Superior temporal gyrus (tissue), 1 donor: ENCODE results near the gene TAS2R20.
"Not testable (repeated sequence)": the region's sequence is repeated elsewhere in the genome, so short reads cannot be mapped to it uniquely, and the experiment has no call there.

Source experiments
- DNase-seq: peaks from one replicate; pipeline ENCODE4 v3.0.0-alpha.2; 2016; ENCODE audit errors: extremely low spot score

Gene TAS2R20

GRCh38 chr12:10998204-10998603 lies at the start of gene TAS2R20:
Gene TAS2R20 (minus strand): TSS chr12:10998304. CDS start chr12:10997875, 429 bp downstream.
- no peak for DNase-seq

GRCh38 chr12:11041366-11041765 lies 43.3 kb upstream of the TAS2R20 start:
- DNase-seq, result not testable (repeated sequence)

GRCh38 chr12:11040162-11040561 lies 42.1 kb upstream of the TAS2R20 start:
- DNase-seq, result no peak

GRCh38 chr12:11039171-11039570 lies 41.1 kb upstream of the TAS2R20 start:
- DNase-seq, result no peak

- not testable (repeated sequence) for DNase-seq
These were observed 35.9 kb upstream of the TAS2R20 start for GRCh38 chr12:11033959-11034358.

- no peak for DNase-seq
These were observed 33.2 kb upstream of the TAS2R20 start, which contains the start of gene TAS2R31 for GRCh38 chr12:11031307-11031706. Gene TAS2R31 (minus strand): TSS chr12:11031407. CDS start chr12:11031335, 72 bp downstream.

- DNase-seq, result no peak
These were observed 28.0 kb upstream of the TAS2R20 start for GRCh38 chr12:11026118-11026517.

- no peak for DNase-seq
These were observed 25.3 kb upstream of the TAS2R20 start for GRCh38 chr12:11023387-11023786.

GRCh38 chr12:11022520-11022919 lies 24.4 kb upstream of the TAS2R20 start, which contains the start of gene TAS2R19:
Gene TAS2R19 (minus strand): TSS chr12:11022620. CDS start chr12:11022571, 49 bp downstream.
- no peak for DNase-seq

GRCh38 chr12:11016937-11017336 lies 18.8 kb upstream of the TAS2R20 start:
- peak; percentile 86 for DNase-seq

GRCh38 chr12:11015775-11016430 lies 17.8 kb upstream of the TAS2R20 start:
- no peak for DNase-seq

GRCh38 chr12:11014234-11014633 lies 16.1 kb upstream of the TAS2R20 start:
- DNase-seq, result no peak

- DNase-seq, result no peak
These were observed 9.5 kb upstream of the TAS2R20 start for GRCh38 chr12:11007608-11008007.

GRCh38 chr12:10994307-10994706 lies 3.8 kb downstream of the TAS2R20 start:
- no peak for DNase-seq

- DNase-seq, result no peak
These were observed 9.0 kb downstream of the TAS2R20 start for GRCh38 chr12:10989107-10989506.

GRCh38 chr12:10986812-10987211 lies 11.3 kb downstream of the TAS2R20 start, which contains the start of gene TAS2R50:
Gene TAS2R50 (minus strand): TSS chr12:10986912. CDS start chr12:10986860, 52 bp downstream.
- no peak for DNase-seq

- DNase-seq, result no peak
These were observed 15.9 kb downstream of the TAS2R20 start for GRCh38 chr12:10982244-10982643.

GRCh38 chr12:10974965-10975364 lies 23.1 kb downstream of the TAS2R20 start:
- no peak for DNase-seq

- DNase-seq, result no peak
These were observed 29.2 kb downstream of the TAS2R20 start for GRCh38 chr12:10968765-10969456.

- DNase-seq, result no peak
These were observed 30.7 kb downstream of the TAS2R20 start for GRCh38 chr12:10967409-10967808.

GRCh38 chr12:10966314-10966713 lies 31.8 kb downstream of the TAS2R20 start:
- DNase-seq, result no peak

- no peak for DNase-seq
These were observed 32.6 kb downstream of the TAS2R20 start for GRCh38 chr12:10965476-10965875.

- no peak for DNase-seq
These were observed 37.9 kb downstream of the TAS2R20 start for GRCh38 chr12:10960211-10960610.
